ENCODE results near the gene PIH1D1.

Gene PIH1D1

GRCh38 chr19:49451430-49452181 is at the start of gene PIH1D1:
Gene PIH1D1 (minus strand): TSS chr19:49451814. CDS start chr19:49451574, 240 bp downstream.
- peak; percentile 99 for DNase-seq (ENCODE audit: low spot score)

- no peak for DNase-seq (ENCODE audit: low spot score)
Measured at GRCh38 chr19:49499030-49499670, 47.5 kb upstream of the PIH1D1 start.

DNA sequence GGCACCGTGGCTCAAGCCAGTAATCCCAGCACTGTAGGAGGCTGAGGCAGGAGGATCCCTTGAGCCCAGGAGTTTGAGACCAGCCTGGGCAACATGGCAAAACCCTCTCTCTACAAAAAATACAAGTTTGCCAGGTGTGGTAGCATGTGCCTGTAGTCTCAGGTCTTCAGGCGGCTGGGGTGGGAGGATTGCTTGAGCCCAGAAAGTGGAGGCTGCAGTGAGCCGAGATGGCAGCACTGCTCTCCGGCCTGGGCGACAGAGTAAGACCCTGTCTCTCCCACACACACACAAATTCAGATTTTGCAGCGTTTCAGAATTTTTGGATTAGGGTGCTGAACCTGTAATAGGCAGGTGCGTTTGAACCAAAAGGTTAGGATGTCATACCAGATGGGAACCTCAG is 46.9 kb upstream of the PIH1D1 start:
- no peak for DNase-seq (ENCODE audit: low spot score)

- no peak for DNase-seq (ENCODE audit: low spot score)
Measured at GRCh38 chr19:49497789-49498103, 46.1 kb upstream of the PIH1D1 start.

DNA sequence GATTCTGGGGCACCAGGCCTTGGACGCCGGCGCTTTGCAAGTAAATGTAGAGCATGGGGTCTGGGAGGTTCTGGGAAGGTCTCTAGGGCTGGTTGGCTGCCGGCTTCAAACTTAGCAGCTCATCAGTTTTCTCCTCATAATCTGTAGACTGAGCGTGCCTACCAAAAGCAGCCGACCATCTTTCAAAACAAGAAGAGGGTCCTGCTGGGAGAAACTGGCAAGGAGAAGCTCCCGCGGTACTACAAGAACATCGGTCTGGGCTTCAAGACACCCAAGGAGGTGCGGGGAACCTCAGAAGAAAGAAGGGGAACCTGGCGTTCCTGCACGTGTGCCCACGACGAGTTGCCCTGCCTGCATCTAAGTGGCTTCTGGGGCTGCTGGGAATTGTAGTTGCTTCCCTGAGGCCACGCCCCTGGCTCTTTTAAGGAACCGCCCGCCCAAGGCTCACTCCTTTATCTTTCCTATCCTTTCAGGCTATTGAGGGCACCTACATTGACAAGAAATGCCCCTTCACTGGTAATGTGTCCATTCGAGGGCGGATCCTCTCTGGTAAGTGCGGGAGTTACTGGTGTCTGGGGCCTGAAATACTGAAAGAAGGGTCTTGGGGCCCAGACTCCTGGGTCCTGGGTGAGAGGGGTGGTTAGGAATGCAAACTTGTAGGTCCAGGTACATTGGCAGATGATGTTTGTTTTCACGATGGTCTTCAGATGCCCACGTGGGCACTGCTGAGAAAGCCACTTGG is 45.6 kb upstream of the PIH1D1 start:
- peak; percentile 91 for DNase-seq (ENCODE audit: low spot score)

GRCh38 chr19:49496574-49497008 is 45.0 kb upstream of the PIH1D1 start:
- DNase-seq (ENCODE audit: low spot score): no peak

DNA sequence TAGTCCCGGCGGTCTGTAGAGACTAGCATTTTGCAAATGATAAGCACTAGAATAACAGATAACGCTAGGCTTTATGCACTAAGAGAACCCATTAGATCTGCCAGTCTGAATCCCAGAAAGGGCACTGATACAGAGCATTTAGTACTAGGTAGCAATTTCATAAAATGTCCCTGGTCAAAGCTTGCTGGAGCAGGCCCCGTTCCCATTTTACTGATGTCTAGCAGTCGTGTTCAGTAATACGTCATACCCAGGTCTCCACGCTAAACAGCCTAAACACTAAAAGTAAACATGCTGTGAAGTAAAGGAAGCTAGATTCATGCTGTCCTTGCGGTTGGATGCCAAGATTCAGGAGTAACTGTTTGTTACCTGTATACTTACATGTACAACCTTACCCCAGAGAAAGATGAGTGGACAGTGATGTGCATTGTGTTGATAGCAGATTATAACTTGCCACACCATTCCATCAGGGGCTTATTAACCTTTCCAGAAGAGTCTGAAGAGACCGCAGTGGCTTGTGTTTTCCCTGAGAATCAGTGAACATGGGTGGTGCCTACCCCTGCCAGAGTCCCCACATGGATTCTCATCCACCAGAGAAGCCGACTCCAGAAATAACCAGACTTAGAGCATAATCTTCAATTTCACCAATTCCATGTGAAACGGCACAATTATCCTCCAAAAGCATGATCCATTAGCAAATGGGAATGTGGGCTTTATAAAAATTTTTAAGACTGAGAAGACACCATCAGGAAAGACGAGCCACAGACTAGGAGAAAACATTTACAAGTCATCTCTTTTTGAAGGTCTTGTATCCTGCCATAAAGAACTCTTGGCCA is 41.2 kb upstream of the PIH1D1 start:
- no peak for DNase-seq (ENCODE audit: low spot score)

GRCh38 chr19:49491804-49492572 is 40.4 kb upstream of the PIH1D1 start:
- no peak for DNase-seq (ENCODE audit: low spot score)

- DNase-seq (ENCODE audit: low spot score): no peak
Measured at GRCh38 chr19:49491030-49491803, 39.6 kb upstream of the PIH1D1 start.

GRCh38 chr19:49490287-49491029 is 38.8 kb upstream of the PIH1D1 start:
- DNase-seq (ENCODE audit: low spot score): no peak

DNA sequence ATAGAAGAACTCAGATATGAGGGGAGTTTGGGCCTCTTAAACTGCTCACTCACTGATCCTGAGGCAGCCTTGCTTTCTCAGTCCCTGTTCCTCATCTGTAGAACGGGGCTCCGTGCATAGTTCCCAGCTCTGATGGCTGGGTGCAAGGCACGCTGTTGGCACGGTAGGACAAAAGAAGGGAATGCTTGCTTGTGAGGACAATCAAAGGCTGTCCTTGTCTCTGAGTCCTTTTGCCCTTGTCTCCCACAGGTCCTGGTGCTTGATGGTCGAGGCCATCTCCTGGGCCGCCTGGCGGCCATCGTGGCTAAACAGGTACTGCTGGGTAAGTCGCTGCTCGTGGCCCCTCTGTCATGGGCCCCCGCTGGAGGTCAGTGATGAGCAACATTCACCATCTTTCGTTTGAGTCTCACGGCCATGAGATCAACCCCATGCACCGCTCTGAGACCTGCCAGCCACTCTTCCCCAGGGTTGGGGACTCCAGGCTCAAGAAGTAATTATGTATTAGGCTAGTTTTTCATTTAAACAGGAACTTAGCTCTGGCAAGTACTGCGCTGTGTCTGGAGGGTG is 38.1 kb upstream of the PIH1D1 start:
- DNase-seq (ENCODE audit: low spot score): no peak

GRCh38 chr19:49488863-49489537 is 37.4 kb upstream of the PIH1D1 start:
- no peak for DNase-seq (ENCODE audit: low spot score)

DNA sequence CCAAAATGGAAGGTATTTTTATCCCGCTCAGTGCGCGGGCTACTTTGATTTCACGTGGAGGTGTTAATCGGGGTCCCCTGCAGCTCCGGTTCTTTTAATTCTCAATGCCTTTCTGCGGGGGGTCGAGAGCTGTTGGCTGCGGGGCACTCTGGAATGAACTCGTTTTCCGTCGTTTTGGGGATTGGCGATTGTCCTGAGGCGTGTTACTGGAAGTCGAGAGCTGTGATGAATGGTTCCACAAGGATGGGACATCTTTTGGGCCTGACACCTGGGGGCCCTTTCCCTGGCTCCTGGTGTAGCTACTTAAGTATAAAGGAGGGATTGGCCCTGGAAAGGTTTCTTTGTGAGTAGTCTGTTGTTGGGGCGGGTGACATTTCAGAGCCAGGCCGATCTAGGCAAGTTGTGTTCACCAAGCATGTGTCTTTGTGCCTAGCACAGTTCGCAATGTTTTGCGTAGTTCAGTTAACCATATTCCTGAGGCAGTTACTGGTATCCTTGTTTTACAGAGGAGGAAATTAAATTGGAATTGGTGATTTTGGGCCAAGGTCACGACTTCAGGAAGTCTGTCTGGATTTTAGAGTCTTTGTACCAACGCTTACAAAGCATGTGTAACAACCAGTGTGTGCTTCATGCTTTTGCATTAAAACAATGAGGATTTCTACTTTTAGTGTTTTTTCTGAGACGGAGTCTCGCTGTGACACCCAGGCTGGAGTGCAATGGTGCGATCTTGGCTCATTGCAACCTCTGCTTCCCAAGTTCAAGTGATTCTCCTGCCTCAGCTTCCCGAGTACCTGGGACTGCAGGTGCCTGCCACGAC is 36.6 kb upstream of the PIH1D1 start:
- no peak for DNase-seq (ENCODE audit: low spot score)

DNA sequence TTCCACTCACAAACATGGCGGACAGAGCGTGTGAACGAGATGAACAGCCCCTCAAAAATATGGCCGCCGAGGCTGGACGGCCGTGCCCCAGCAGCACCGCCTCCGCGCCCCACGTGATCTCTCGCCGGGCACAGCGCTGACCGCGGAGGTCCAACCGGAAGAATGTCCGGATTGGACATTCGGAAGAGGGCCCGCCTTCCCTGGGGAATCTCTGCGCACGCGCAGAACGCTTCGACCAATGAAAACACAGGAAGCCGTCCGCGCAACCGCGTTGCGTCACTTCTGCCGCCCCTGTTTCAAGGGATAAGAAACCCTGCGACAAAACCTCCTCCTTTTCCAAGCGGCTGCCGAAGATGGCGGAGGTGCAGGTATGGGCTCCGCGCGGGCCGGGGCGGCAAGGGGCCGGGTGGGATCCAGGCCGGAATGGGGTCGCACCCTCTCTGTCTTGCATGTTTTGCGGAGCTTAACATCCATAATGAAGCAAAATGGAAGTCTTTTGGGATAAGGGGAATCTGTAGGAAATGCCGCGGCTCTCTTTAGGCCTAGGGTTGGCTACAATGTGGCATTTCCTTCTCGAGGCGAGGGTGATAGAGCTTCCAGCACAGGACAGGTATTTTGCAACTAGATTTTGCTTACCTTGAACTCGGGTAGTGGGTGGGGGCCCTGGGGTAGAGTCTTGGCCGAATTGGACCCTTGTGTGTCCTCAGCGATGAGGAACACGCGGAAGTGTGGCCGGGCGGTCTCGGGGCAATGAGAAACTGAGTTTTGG is 35.8 kb upstream of the PIH1D1 start, which contains the start of gene RPL13A:
TSS of gene RPL13A (plus strand) at position 332 of the 769 bp plus-strand sequence. CDS start at position 354, 22 bp downstream.
- peak; percentile 100 for DNase-seq (ENCODE audit: low spot score)

- DNase-seq (ENCODE audit: low spot score): no peak
Measured at GRCh38 chr19:49486710-49487276, 35.2 kb upstream of the PIH1D1 start.

- no peak for DNase-seq (ENCODE audit: low spot score)
Measured at GRCh38 chr19:49486232-49486631, 34.6 kb upstream of the PIH1D1 start.
